Colonic mucosa (tissue), 4 donors: Measurements from ENCODE around the gene NCKAP1. TPM values are rescaled to one million over a fixed set of nuclear protein-coding genes. Genes with fewer than 3 reads are reported as not detected.

Experiments
- DNase-seq: peaks from one replicate; pipeline ENCODE4 v3.0.0-alpha.2; 2020
- H3K27ac ChIP-seq: fragments of 200-600 bp; one replicate; pipeline ENCODE4 v1.8.0; 2021
- H3K27me3 ChIP-seq: fragments of 200-600 bp; one replicate; pipeline ENCODE4 v1.8.0; 2021
- H3K36me3 ChIP-seq: fragments of 200-600 bp; one replicate; pipeline ENCODE4 v1.8.0; 2021
- H3K4me1 ChIP-seq: fragments of 200-600 bp; one replicate; pipeline ENCODE4 v1.8.0; 2021; ENCODE audit warnings: mild to moderate bottlenecking
- H3K4me3 ChIP-seq: fragments of 200-600 bp; one replicate; pipeline ENCODE4 v1.8.0; 2021
- H3K9ac ChIP-seq, 2 donors: one replicate each; pipeline ENCODE4 v1.7.0; 2013; ENCODE audit warnings: control low read depth in 2 of 2, low read depth in 2 of 2, low read length in 2 of 2
- H3K9me3 ChIP-seq: fragments of 200-600 bp; one replicate; pipeline ENCODE4 v1.8.0; 2021
- CTCF ChIP-seq: fragments of 200-600 bp; IDR thresholded peaks from one replicate; pipeline ENCODE4 v1.8.0; 2022; ENCODE audit warnings: antibody characterized with exemption, mild to moderate bottlenecking
- intact Hi-C: fragments of 100-400 bp; cut with DNase I; formaldehyde crosslinking; loops from one replicate; pipeline ENCODE4 v1.14.1; 2022
- total RNA-seq, 2 donors: library from RNA; stranded (reverse); fragmentation: NEBNext Ultra II Directional in 1 of 2; extraction: Animal tissue kit (Norgen Biotek cat#: 25700) in 1 of 2; gene quantifications; one replicate each; pipeline ENCODE4 v1.2.1, GENCODE V29; 2021
- donor health status: healthy.
- donor health status: DM: no; HTN: no; CAD: no.
- donor health status: DM: no; HTN: no; CAD: no.

NCKAP1 gene
- total RNA-seq, 2 donors from 2014 or later: 105 to 133 TPM

DNA sequence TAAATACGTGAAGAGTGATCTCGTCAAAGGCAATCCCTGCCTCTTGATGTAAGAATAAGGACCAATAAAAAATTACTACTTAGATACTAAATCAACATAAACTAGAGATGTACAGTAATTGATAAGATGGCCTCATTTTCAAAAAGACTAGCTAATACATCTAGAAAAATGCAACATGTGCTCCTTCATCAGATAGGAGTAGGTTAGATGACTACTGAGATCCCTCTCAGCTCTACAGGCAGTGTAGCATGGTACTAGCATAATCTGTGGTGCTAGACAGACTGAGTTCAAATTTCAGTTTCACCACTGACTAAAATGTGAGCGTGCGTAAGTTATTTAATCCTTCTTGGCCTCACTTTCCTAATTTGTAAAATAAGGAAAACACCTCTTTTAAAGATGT, 89.2 kb downstream of the NCKAP1 start:
- Histone ChIP-seq H3K9ac (no peak overlapping the region), H3K4me1 (no peaks in the 10 kb centered on the region), H3K27me3 (no peaks in the 10 kb centered on the region), H3K9me3 (no peaks in the 10 kb centered on the region), H3K27ac (no peak overlapping the region), H3K4me3 (no peak overlapping the region), H3K36me3 (no peaks in the 10 kb centered on the region)
- no peak for DNase-seq
- TF ChIP-seq CTCF: no peak
- intact Hi-C loops: no loop called here

GRCh38 chr2:182946958-182947369, 91.3 kb downstream of the NCKAP1 start:
- Histone ChIP-seq H3K4me3 (no peak overlapping the region), H3K9ac (no peak overlapping the region), H3K9me3 (no peaks in the 10 kb centered on the region), H3K27ac (peak overlapping the region; percentile 19), H3K27me3 (no peaks in the 10 kb centered on the region), H3K4me1 (no peaks in the 10 kb centered on the region), H3K36me3 (no peaks in the 10 kb centered on the region)
- no peak for TF ChIP-seq CTCF
- intact Hi-C loops: no loop called here
- DNase-seq: peak; percentile 21

DNA sequence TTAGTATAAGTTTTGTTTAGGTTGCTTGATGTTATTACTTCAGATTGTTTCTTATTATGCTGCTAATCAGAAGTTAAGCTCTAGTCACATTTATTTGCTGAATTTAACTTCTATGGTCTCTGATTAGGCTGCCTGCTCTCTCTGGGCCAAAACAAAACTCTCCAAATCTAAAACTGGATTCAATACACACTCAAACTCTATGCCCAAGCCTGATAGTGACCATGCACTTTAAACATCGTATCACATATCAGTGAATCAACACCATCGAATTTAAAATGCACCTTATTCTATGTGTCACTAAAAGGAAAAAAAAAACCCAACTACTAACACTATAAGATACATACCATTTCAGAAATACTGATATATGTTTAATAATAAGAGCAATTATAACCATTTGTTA, 94.9 kb downstream of the NCKAP1 start:
- intact Hi-C loops: no loop called here
- Histone ChIP-seq H3K9ac (no peak overlapping the region), H3K4me3 (no peak overlapping the region), H3K36me3 (no peaks in the 10 kb centered on the region), H3K27me3 (no peaks in the 10 kb centered on the region), H3K4me1 (no peaks in the 10 kb centered on the region), H3K9me3 (no peaks in the 10 kb centered on the region), H3K27ac (no peak overlapping the region)
- no peak for TF ChIP-seq CTCF
- no peak for DNase-seq

GRCh38 chr2:182942756-182943155, 95.5 kb downstream of the NCKAP1 start:
- no peak overlapping the region for H3K4me3 ChIP-seq
- H3K9me3 ChIP-seq: no peaks in the 10 kb centered on the region
- intact Hi-C loops: no loop called here
- H3K9ac ChIP-seq: no peak overlapping the region
- no peak overlapping the region for H3K27ac ChIP-seq
- DNase-seq: no peak
- no peaks in the 10 kb centered on the region for H3K27me3 ChIP-seq
- H3K4me1 ChIP-seq: no peaks in the 10 kb centered on the region
- TF ChIP-seq CTCF: no peak
- no peaks in the 10 kb centered on the region for H3K36me3 ChIP-seq

DNA sequence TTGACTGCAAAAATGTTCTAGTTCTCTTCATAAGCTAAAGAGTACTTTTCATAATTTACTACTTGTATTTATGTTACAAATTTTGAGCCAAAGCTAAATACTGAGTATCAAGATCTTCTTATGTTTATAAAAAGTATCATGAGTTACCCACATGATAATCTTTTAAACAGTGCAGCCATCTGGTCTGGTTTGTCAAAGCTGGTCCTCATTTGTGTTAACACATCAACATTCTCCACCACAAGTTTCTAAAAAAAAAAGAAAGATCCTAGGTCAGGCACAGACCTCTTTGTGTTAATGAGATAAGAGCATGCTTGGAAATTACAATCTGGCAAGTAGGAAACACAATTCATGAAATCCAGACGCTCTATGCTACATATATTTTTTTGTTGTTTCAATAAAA, 96.3 kb downstream of the NCKAP1 start:
- no peak for TF ChIP-seq CTCF
- no peaks in the 10 kb centered on the region for H3K9me3 ChIP-seq
- no peak overlapping the region for H3K27ac ChIP-seq
- no peak overlapping the region for H3K9ac ChIP-seq
- H3K4me3 ChIP-seq: no peak overlapping the region
- DNase-seq: no peak
- H3K27me3 ChIP-seq: no peaks in the 10 kb centered on the region
- intact Hi-C loops: no loop called here
- H3K4me1 ChIP-seq: no peaks in the 10 kb centered on the region
- H3K36me3 ChIP-seq: no peaks in the 10 kb centered on the region
